Tibial nerve (tissue), 4 donors: ENCODE measurements around the gene MRC1. TPM values are rescaled to one million over a fixed set of nuclear protein-coding genes. Genes with fewer than 3 reads are reported as not detected.
A peak's percentile ranks its signal among the peaks of the same experiment; 100 is the strongest.

ENCODE experiments used
- DNase-seq, 2 donors: peaks; one replicate each; pipeline ENCODE4 v3.0.0-alpha.2; 2019; ENCODE audit warnings: low spot score in 2 of 2
- H3K27ac ChIP-seq, 4 donors: fragments of 200-600 bp; sonication (generic) in 3 of 4; one replicate each; pipeline ENCODE4 v1.5.1; 2017 to 2019; ENCODE audit warnings: mild to moderate bottlenecking in 1 of 4
- H3K27me3 ChIP-seq, 2 donors: fragments of 200-600 bp; sonication (generic) in 1 of 2; one replicate each; pipeline versions ENCODE4 v1.5.1 to v1.6.0; 2017 to 2019
- H3K36me3 ChIP-seq, 3 donors: fragments of 200-600 bp; sonication (generic); one replicate each; pipeline ENCODE4 v1.5.1; 2018 to 2019
- H3K4me1 ChIP-seq, 4 donors: fragments of 200-600 bp; sonication (generic) in 3 of 4; one replicate each; pipeline ENCODE4 v1.5.1; 2017 to 2019
- H3K4me3 ChIP-seq, 4 donors: fragments of 200-600 bp; sonication (generic) in 3 of 4; one replicate each; pipeline ENCODE4 v1.5.1; 2017 to 2019; ENCODE audit warnings: mild to moderate bottlenecking in 1 of 4, moderate library complexity in 1 of 4
- H3K9me3 ChIP-seq, 4 donors: fragments of 200-600 bp; sonication (generic) in 3 of 4; one replicate each; pipeline ENCODE4 v1.5.1; 2017 to 2019
- EP300 ChIP-seq, 2 donors: sonication (generic); formaldehyde crosslinking; IDR thresholded peaks; one replicate each; pipeline ENCODE4 v1.6.1; 2017; ENCODE audit warnings: antibody characterized with exemption in 2 of 2, mild to moderate bottlenecking in 1 of 2
- POLR2A ChIP-seq, 2 donors: fragments of 450-650 bp; IDR thresholded peaks; one replicate each; pipeline ENCODE4 v1.6.1; 2017; ENCODE audit warnings: antibody characterized with exemption in 2 of 2, mild to moderate bottlenecking in 2 of 2, moderate library complexity in 2 of 2
- WGBS, 2 donors: methylation state at CpG; one replicate each; pipeline ENCODE4 v1.1.5; 2018; 5-methylcytosine and 5-hydroxymethylcytosine counted together
- total RNA-seq, 4 donors: library from RNA; depleted of rRNA; stranded (reverse); fragments of >200 nt; gene quantifications; one replicate each; pipeline ENCODE4 v1.1.0, GENCODE V29; 2016
- TF ChIP-seq, protein P1 (sequence below), 5 experiments: fragments of 200-600 bp in 3 of 5; fragments of 450-650 bp in 2 of 5; sonication (generic) in 3 of 5; IDR thresholded peaks; one replicate each; pipeline ENCODE4 v1.5.1; 2016 to 2019; ENCODE audit warnings: antibody characterized with exemption in 5 of 5, mild to moderate bottlenecking in 3 of 5, moderate library complexity in 2 of 5

The MRC1 gene
- total RNA-seq, 4 donors from 2014 or later: 34.3 to 52.2 (median 44.8) TPM

DNA sequence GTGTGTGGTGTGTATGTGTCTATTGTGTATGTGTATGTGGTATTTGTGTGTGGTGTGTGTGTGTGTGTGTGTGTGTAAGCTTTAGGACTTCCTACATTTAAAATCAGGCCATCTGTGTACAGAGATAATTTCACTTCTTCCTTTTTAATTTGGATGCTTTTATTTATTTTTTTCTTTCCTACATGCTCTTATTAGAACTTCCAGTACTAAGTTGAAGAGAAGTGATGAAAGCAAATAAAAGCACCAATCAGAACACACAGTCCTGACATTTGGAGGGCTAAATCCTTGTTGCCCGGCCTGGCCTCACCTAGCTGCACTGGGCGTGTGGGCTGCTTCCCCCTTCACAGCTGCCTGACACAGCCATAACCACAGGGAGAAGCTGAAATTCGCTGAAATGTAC, 3.8 kb upstream of the MRC1 start:
- no peaks in the 10 kb centered on the region for H3K36me3 ChIP-seq
- no peak overlapping the region for H3K4me3 ChIP-seq
- H3K9me3 ChIP-seq: peaks cover 0 to 3% (median 0%) of the 10 kb centered on the region in 4 donors
- 63 to 67% methylated on average over 3 of the region's 3 CpGs for WGBS, 2 donors
- H3K4me1 ChIP-seq: no peaks in the 10 kb centered on the region
- TF ChIP-seq, protein P1, sequence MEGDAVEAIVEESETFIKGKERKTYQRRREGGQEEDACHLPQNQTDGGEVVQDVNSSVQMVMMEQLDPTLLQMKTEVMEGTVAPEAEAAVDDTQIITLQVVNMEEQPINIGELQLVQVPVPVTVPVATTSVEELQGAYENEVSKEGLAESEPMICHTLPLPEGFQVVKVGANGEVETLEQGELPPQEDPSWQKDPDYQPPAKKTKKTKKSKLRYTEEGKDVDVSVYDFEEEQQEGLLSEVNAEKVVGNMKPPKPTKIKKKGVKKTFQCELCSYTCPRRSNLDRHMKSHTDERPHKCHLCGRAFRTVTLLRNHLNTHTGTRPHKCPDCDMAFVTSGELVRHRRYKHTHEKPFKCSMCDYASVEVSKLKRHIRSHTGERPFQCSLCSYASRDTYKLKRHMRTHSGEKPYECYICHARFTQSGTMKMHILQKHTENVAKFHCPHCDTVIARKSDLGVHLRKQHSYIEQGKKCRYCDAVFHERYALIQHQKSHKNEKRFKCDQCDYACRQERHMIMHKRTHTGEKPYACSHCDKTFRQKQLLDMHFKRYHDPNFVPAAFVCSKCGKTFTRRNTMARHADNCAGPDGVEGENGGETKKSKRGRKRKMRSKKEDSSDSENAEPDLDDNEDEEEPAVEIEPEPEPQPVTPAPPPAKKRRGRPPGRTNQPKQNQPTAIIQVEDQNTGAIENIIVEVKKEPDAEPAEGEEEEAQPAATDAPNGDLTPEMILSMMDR (IDR thresholded peaks at IDR 0.05): no peak
- TF ChIP-seq POLR2A (IDR thresholded peaks at IDR 0.05) (no peak), EP300 (IDR thresholded peaks at IDR 0.05) (no peak)
- H3K27me3 ChIP-seq: no peaks in the 10 kb centered on the region
- DNase-seq: no peak
- no peak overlapping the region for H3K27ac ChIP-seq

DNA sequence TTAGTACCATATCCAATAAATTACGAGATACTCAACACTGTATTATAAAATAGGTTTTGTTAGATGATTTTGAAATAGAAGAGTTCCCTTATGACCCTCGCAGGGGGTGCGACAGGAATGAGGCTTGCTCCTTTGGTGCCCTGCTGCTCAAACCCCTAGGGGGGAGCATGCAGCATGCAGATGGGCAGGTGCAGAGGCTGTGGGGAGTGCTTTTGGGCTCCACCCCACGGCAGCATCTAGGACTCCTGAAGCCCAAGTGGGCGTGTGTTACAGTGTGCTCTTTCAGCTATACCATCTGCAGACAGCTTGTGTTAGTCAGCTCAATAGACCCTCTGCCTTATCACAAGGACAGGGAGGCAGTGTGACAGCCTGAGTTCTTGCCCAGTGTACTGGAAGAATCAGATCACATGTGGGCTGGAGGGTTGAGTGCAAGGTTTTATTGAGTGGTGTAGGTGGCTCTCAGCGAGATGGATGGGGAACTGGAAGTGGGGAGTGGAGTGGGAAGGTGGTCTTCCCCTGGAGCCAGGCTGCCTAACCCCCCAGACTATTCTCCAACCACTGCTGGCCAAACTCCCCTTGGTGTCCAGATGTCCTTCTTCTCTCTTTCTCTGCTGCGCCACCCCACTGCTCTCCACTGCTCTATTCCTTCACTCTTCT, 3.1 kb upstream of the MRC1 start:
- TF ChIP-seq POLR2A (IDR thresholded peaks at IDR 0.05): no peak
- Histone ChIP-seq H3K4me1 (no peaks in the 10 kb centered on the region), H3K9me3 (peaks cover 0 to 3% (median 0%) of the 10 kb centered on the region in 4 donors), H3K27me3 (no peaks in the 10 kb centered on the region), H3K4me3 (no peak overlapping the region), H3K36me3 (no peaks in the 10 kb centered on the region), H3K27ac (no peak overlapping the region)
- WGBS, 2 donors: 59 to 69% methylated on average over 7 of the region's 7 CpGs
- no peak for DNase-seq

- no peaks in the 10 kb centered on the region for H3K36me3 ChIP-seq
- no peaks in the 10 kb centered on the region for H3K4me1 ChIP-seq
- H3K27ac ChIP-seq: no peak overlapping the region
- TF ChIP-seq, protein P1 (IDR thresholded peaks at IDR 0.05): no peak
- no peak for TF ChIP-seq EP300 (IDR thresholded peaks at IDR 0.05)
- TF ChIP-seq POLR2A (IDR thresholded peaks at IDR 0.05): no peak
- DNase-seq: no peak
- H3K27me3 ChIP-seq: no peaks in the 10 kb centered on the region
- 66 to 73% methylated on average over 4 of the region's 4 CpGs for WGBS, 2 donors
- no peaks in the 10 kb centered on the region for H3K9me3 ChIP-seq
- peak overlapping the region in 1 of 4 donors; percentile 44 for H3K4me3 ChIP-seq
Measured at GRCh38 chr10:17811146-17811865, 2.2 kb downstream of the MRC1 start.

GRCh38 chr10:17814973-17815372, 5.8 kb downstream of the MRC1 start:
- Histone ChIP-seq H3K36me3 (no peaks in the 10 kb centered on the region), H3K27ac (no peak overlapping the region), H3K27me3 (no peaks in the 10 kb centered on the region), H3K9me3 (no peaks in the 10 kb centered on the region), H3K4me1 (no peaks in the 10 kb centered on the region), H3K4me3 (no peak overlapping the region)
- TF ChIP-seq, protein P1 (IDR thresholded peaks at IDR 0.05): no peak
- TF ChIP-seq EP300 (IDR thresholded peaks at IDR 0.05): no peak
- TF ChIP-seq POLR2A (IDR thresholded peaks at IDR 0.05): no peak
- no peak for DNase-seq
- 55 to 66% methylated on average over 5 of the region's 5 CpGs for WGBS, 2 donors

- Histone ChIP-seq H3K4me1 (no peaks in the 10 kb centered on the region), H3K36me3 (no peaks in the 10 kb centered on the region), H3K9me3 (no peaks in the 10 kb centered on the region), H3K4me3 (no peak overlapping the region), H3K27me3 (no peaks in the 10 kb centered on the region), H3K27ac (no peak overlapping the region)
- WGBS, 2 donors: 76 to 80% methylated on average over 7 of the region's 7 CpGs
- DNase-seq: no peak
- TF ChIP-seq EP300 (IDR thresholded peaks at IDR 0.05) (no peak), POLR2A (IDR thresholded peaks at IDR 0.05) (no peak)
- TF ChIP-seq, protein P1 (IDR thresholded peaks at IDR 0.05): no peak
Measured at GRCh38 chr10:17816199-17816598, 7.1 kb downstream of the MRC1 start.
